H9 (cell line): ENCODE data around the gene SCGB1D2. TPM values are rescaled to one million over a fixed set of nuclear protein-coding genes. Genes with fewer than 3 reads are reported as not detected.

Experiments used
- DNase-seq: peaks from one replicate; pipeline ENCODE4 v3.0.0-alpha.2; 2017
- H2AFZ ChIP-seq: one replicate; pipeline ENCODE4 v1.6.1; 2013; ENCODE audit warnings: mild to moderate bottlenecking, low read length, control low read depth, moderate library complexity
- H2AK5ac ChIP-seq: 2 replicates; pipeline ENCODE4 v1.6.1; 2013; ENCODE audit warnings: low read length, control low read depth, mixed read lengths; ENCODE audit not compliant: insufficient read length
- H2BK120ac ChIP-seq: one replicate; pipeline ENCODE4 v1.6.1; 2013; ENCODE audit warnings: low read depth, mild to moderate bottlenecking, low read length, control low read depth, inconsistent platforms; ENCODE audit not compliant: poor library complexity, severe bottlenecking
- H2BK12ac ChIP-seq: 2 replicates; pipeline ENCODE4 v1.6.1; 2013; ENCODE audit warnings: low read length, control low read depth, mixed read lengths, low read depth; ENCODE audit not compliant: insufficient read length
- H2BK15ac ChIP-seq: 2 replicates; pipeline ENCODE4 v1.6.1; 2013; ENCODE audit warnings: low read depth, low read length, control low read depth
- H2BK20ac ChIP-seq: one replicate; pipeline ENCODE4 v1.6.1; 2013; ENCODE audit warnings: low read depth, mild to moderate bottlenecking, low read length, control low read depth, inconsistent platforms; ENCODE audit not compliant: poor library complexity, severe bottlenecking
- H2BK5ac ChIP-seq: 2 replicates; pipeline ENCODE4 v1.6.1; 2013; ENCODE audit warnings: low read length, control low read depth, mixed read lengths; ENCODE audit not compliant: insufficient read length
- H3K14ac ChIP-seq: 2 replicates; pipeline ENCODE4 v1.6.1; 2013; ENCODE audit warnings: low read length, control low read depth; ENCODE audit not compliant: insufficient read depth
- H3K18ac ChIP-seq: 2 replicates; pipeline ENCODE4 v1.6.1; 2013; ENCODE audit warnings: low read depth, mild to moderate bottlenecking, mixed read lengths, low read length, control low read depth; ENCODE audit not compliant: insufficient read length
- H3K23ac ChIP-seq: 2 replicates; pipeline ENCODE4 v1.6.1; 2013; ENCODE audit warnings: low read length, control low read depth, mixed read lengths, low read depth; ENCODE audit not compliant: insufficient read length
- H3K23me2 ChIP-seq: 2 replicates; pipeline ENCODE4 v1.6.1; 2013; ENCODE audit warnings: low read depth, mild to moderate bottlenecking, mixed read lengths, low read length, control low read depth; ENCODE audit not compliant: insufficient read length, poor library complexity, severe bottlenecking
- H3K27ac ChIP-seq: 2 replicates; pipeline ENCODE4 v1.5.1; 2013; ENCODE audit warnings: low read length, control low read depth, mixed read lengths, low read depth; ENCODE audit not compliant: insufficient read length
- H3K27me3 ChIP-seq: 2 replicates; pipeline ENCODE4 v1.6.1; 2013; ENCODE audit warnings: low read length, control low read depth, inconsistent platforms; ENCODE audit not compliant: insufficient read depth
- H3K4ac ChIP-seq: 2 replicates; pipeline ENCODE4 v1.6.1; 2013; ENCODE audit warnings: low read depth, mild to moderate bottlenecking, control low read depth, inconsistent platforms, low read length, moderate library complexity
- H3K4me1 ChIP-seq: 2 replicates; pipeline ENCODE4 v1.6.1; 2013; ENCODE audit warnings: low read length, control low read depth, inconsistent platforms; ENCODE audit not compliant: insufficient read depth
- H3K4me2 ChIP-seq: 2 replicates; pipeline ENCODE4 v1.6.1; 2013; ENCODE audit warnings: low read length, control low read depth, mixed read lengths; ENCODE audit not compliant: insufficient read length, insufficient read depth
- H3K56ac ChIP-seq: 2 replicates; pipeline ENCODE4 v1.6.1; 2013; ENCODE audit warnings: low read depth, mild to moderate bottlenecking, mixed read lengths, low read length, control low read depth; ENCODE audit not compliant: insufficient read length
- H3K79me1 ChIP-seq: 2 replicates; pipeline ENCODE4 v1.6.1; 2013; ENCODE audit warnings: low read depth, mild to moderate bottlenecking, moderate library complexity, low read length, control low read depth, inconsistent platforms; ENCODE audit not compliant: insufficient read depth, poor library complexity, severe bottlenecking
- H3K79me2 ChIP-seq: 2 replicates; pipeline ENCODE4 v1.6.1; 2013; ENCODE audit warnings: low read length, control low read depth, inconsistent platforms; ENCODE audit not compliant: insufficient read depth
- H3K9ac ChIP-seq: 2 replicates; pipeline ENCODE4 v1.6.1; 2013; ENCODE audit warnings: low read length, control low read depth, mixed read lengths; ENCODE audit not compliant: insufficient read length; ENCODE audit errors: extremely low read depth
- H3K9me3 ChIP-seq: one replicate; pipeline ENCODE4 v1.6.1; 2013; ENCODE audit warnings: low read depth, low read length, inconsistent platforms; ENCODE audit not compliant: control insufficient read depth
- H3T11ph ChIP-seq: one replicate; pipeline ENCODE4 v1.6.1; 2013; ENCODE audit warnings: mild to moderate bottlenecking, low read length, control low read depth, inconsistent platforms
- H4K20me1 ChIP-seq: one replicate; pipeline ENCODE4 v1.6.1; 2013; ENCODE audit not compliant: control insufficient read depth, insufficient read length, insufficient read depth
- H4K5ac ChIP-seq: 2 replicates; pipeline ENCODE4 v1.6.1; 2013; ENCODE audit warnings: low read depth, mild to moderate bottlenecking, mixed read lengths, low read length, control low read depth; ENCODE audit not compliant: insufficient read length
- H4K8ac ChIP-seq: replicated peaks from 2 replicates; pipeline ENCODE4 v1.6.1; 2013; ENCODE audit warnings: low read length, control low read depth, mixed read lengths, low read depth; ENCODE audit not compliant: insufficient read length
- H4K91ac ChIP-seq: 2 replicates; pipeline ENCODE4 v1.6.1; 2013; ENCODE audit warnings: low read depth, mild to moderate bottlenecking, moderate library complexity, mixed read lengths, low read length, control low read depth; ENCODE audit not compliant: insufficient read length
- H3K27ac Mint-ChIP-seq, 3 experiments: 2 replicates in 2 of 3; 3 replicates in 1 of 3; pipeline ENCODE4 v1.8.0; 2020 to 2021; ENCODE audit warnings: mixed read lengths in 3 of 3, mild to moderate bottlenecking in 1 of 3, moderate library complexity in 1 of 3
- H3K27me3 Mint-ChIP-seq: 2 replicates; pipeline ENCODE4 v1.8.0; 2021; ENCODE audit warnings: low read depth, mild to moderate bottlenecking, moderate library complexity, mixed read lengths
- H3K36me3 Mint-ChIP-seq, 3 experiments: 2 replicates in 2 of 3; 3 replicates in 1 of 3; pipeline ENCODE4 v1.8.0; 2020 to 2021; ENCODE audit warnings: low read depth in 3 of 3, mixed read lengths in 3 of 3; ENCODE audit not compliant: insufficient read depth in 1 of 3
- H3K4me1 Mint-ChIP-seq, 2 experiments: 2 replicates each; pipeline ENCODE4 v1.8.0; 2020; ENCODE audit warnings: mixed read lengths in 2 of 2
- H3K4me3 Mint-ChIP-seq, 2 experiments: 2 replicates in 1 of 2; 3 replicates in 1 of 2; pipeline ENCODE4 v1.8.0; 2020 to 2021; ENCODE audit warnings: mild to moderate bottlenecking in 2 of 2, mixed read lengths in 2 of 2, moderate library complexity in 1 of 2
- H3K9me3 Mint-ChIP-seq, 2 experiments: 2 replicates in 1 of 2; 3 replicates in 1 of 2; pipeline ENCODE4 v1.8.0; 2020; ENCODE audit warnings: mild to moderate bottlenecking in 2 of 2, mixed read lengths in 2 of 2, moderate library complexity in 1 of 2
- WGBS: extraction: QIAGEN DNeasy Blood & Tissue Kit; methylation state at CpG from one replicate; pipeline ENCODE4 v1.1.7; 2013; ENCODE audit warnings: missing lambda C conversion rate, low lambda C conversion rate, mixed read lengths; ENCODE audit not compliant: insufficient read length; ENCODE audit errors: extremely low coverage; 5-methylcytosine and 5-hydroxymethylcytosine counted together
- total RNA-seq: library from RNA; stranded (reverse); gene quantifications from 2 replicates; pipeline ENCODE4 v1.2.1, GENCODE V29; 2021
- TF ChIP-seq, protein P1 (sequence below): fragments of 200-600 bp; sonication (generic); conservative IDR thresholded peaks from 3 replicates; pipeline ENCODE4 v1.8.0; 2021; ENCODE audit warnings: antibody characterized with exemption, mild to moderate bottlenecking

Gene SCGB1D2
- total RNA-seq, 1 experiment from 2014 or later: not detected

DNA sequence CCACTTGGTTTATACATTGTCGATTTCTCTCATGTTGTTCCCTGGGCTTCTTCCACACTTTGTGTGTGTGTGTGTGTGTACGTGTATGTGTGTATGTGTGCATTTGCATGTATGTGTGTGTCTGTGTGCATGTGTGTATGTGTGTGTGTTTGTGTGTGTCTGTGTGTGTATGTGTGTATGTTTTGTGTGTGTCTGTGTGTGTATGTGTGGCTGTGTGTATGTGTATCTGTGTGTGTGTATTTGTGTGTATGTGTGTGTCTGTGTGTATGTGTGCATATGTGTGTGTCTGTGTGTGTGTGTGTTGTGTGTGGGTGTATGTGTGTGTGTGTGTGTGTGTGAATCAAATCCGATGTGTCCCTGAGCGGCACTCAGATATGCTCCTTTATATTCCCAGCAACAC lies 4.5 kb upstream of the SCGB1D2 start:
- Histone ChIP-seq H3K79me1 (no peaks in the 10 kb centered on the region), H4K8ac (peak overlapping the region; percentile 23), H4K20me1 (no peaks in the 10 kb centered on the region), H3K4me2 (no peak overlapping the region), H4K91ac (no peak overlapping the region), H3K79me2 (no peaks in the 10 kb centered on the region), H2BK12ac (no peak overlapping the region), H3K9ac (no peak overlapping the region), H2BK120ac (no peak overlapping the region), H2BK5ac (no peak overlapping the region), H3K9me3 (no peaks in the 10 kb centered on the region), H3K18ac (no peak overlapping the region), H2BK20ac (no peak overlapping the region), H3K4ac (no peak overlapping the region), H3K23ac (no peak overlapping the region), H3K23me2 (no peaks in the 10 kb centered on the region), H2AFZ (no peak overlapping the region), H3K27me3 (no peaks in the 10 kb centered on the region), H4K5ac (no peak overlapping the region), H3K4me1 (no peaks in the 10 kb centered on the region), H3K56ac (no peak overlapping the region), H2BK15ac (no peak overlapping the region), H2AK5ac (no peak overlapping the region), H3K14ac (no peak overlapping the region), H3K27ac (no peak overlapping the region), H3T11ph (no peak overlapping the region)
- peak overlapping the region in 1 of 3 experiments; percentile 2; a peak in 1 of 7 replicates for H3K27ac Mint-ChIP-seq
- H3K4me3 Mint-ChIP-seq: no peak overlapping the region
- peaks cover 39% of the 10 kb centered on the region for H3K27me3 Mint-ChIP-seq
- no CpG with 5 or more reads among the region's 4 CpGs for WGBS
- H3K9me3 Mint-ChIP-seq: no peaks in the 10 kb centered on the region; a peak in 1 of 5 replicates
- H3K4me1 Mint-ChIP-seq: peaks cover 4 to 11% of the 10 kb centered on the region in 2 experiments; a peak in 2 of 4 replicates
- no peaks in the 10 kb centered on the region for H3K36me3 Mint-ChIP-seq
- TF ChIP-seq, protein P1, sequence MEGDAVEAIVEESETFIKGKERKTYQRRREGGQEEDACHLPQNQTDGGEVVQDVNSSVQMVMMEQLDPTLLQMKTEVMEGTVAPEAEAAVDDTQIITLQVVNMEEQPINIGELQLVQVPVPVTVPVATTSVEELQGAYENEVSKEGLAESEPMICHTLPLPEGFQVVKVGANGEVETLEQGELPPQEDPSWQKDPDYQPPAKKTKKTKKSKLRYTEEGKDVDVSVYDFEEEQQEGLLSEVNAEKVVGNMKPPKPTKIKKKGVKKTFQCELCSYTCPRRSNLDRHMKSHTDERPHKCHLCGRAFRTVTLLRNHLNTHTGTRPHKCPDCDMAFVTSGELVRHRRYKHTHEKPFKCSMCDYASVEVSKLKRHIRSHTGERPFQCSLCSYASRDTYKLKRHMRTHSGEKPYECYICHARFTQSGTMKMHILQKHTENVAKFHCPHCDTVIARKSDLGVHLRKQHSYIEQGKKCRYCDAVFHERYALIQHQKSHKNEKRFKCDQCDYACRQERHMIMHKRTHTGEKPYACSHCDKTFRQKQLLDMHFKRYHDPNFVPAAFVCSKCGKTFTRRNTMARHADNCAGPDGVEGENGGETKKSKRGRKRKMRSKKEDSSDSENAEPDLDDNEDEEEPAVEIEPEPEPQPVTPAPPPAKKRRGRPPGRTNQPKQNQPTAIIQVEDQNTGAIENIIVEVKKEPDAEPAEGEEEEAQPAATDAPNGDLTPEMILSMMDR: no peak
- DNase-seq: no peak
